Measurements from ENCODE around the gene EML4.

DNA sequence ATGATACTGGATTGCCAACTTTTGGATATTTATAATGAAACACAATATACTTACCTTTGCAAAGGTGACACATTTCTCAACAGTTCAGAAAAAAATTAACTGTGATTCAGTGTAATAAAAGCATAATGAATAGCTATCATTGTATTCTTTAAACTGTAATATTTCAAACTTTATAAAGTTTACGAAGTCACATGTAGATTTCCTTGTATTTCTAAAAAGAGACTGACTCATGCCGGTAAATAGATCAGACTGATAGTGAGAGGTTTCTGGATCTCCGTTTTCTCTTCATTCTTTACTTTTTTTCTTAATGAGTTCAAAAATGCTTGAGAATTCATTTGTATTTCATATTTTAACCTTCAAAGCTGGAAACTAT is 70.1 kb downstream of the EML4 start:
- TF ChIP-seq, protein P1, sequence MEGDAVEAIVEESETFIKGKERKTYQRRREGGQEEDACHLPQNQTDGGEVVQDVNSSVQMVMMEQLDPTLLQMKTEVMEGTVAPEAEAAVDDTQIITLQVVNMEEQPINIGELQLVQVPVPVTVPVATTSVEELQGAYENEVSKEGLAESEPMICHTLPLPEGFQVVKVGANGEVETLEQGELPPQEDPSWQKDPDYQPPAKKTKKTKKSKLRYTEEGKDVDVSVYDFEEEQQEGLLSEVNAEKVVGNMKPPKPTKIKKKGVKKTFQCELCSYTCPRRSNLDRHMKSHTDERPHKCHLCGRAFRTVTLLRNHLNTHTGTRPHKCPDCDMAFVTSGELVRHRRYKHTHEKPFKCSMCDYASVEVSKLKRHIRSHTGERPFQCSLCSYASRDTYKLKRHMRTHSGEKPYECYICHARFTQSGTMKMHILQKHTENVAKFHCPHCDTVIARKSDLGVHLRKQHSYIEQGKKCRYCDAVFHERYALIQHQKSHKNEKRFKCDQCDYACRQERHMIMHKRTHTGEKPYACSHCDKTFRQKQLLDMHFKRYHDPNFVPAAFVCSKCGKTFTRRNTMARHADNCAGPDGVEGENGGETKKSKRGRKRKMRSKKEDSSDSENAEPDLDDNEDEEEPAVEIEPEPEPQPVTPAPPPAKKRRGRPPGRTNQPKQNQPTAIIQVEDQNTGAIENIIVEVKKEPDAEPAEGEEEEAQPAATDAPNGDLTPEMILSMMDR (IDR thresholded peaks at IDR 0.05), result no peak
- TF ChIP-seq PBX3 (IDR thresholded peaks at IDR 0.05), result no peak
- TF ChIP-seq, protein P2, sequence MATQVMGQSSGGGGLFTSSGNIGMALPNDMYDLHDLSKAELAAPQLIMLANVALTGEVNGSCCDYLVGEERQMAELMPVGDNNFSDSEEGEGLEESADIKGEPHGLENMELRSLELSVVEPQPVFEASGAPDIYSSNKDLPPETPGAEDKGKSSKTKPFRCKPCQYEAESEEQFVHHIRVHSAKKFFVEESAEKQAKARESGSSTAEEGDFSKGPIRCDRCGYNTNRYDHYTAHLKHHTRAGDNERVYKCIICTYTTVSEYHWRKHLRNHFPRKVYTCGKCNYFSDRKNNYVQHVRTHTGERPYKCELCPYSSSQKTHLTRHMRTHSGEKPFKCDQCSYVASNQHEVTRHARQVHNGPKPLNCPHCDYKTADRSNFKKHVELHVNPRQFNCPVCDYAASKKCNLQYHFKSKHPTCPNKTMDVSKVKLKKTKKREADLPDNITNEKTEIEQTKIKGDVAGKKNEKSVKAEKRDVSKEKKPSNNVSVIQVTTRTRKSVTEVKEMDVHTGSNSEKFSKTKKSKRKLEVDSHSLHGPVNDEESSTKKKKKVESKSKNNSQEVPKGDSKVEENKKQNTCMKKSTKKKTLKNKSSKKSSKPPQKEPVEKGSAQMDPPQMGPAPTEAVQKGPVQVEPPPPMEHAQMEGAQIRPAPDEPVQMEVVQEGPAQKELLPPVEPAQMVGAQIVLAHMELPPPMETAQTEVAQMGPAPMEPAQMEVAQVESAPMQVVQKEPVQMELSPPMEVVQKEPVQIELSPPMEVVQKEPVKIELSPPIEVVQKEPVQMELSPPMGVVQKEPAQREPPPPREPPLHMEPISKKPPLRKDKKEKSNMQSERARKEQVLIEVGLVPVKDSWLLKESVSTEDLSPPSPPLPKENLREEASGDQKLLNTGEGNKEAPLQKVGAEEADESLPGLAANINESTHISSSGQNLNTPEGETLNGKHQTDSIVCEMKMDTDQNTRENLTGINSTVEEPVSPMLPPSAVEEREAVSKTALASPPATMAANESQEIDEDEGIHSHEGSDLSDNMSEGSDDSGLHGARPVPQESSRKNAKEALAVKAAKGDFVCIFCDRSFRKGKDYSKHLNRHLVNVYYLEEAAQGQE (IDR thresholded peaks at IDR 0.05; ENCODE audit: low read depth, low read length), result no peak
- no peak for TF ChIP-seq RAD21 (IDR thresholded peaks at IDR 0.05; ENCODE audit: low read length)
- no peak for TF ChIP-seq YY1 (IDR thresholded peaks at IDR 0.05; ENCODE audit: low read depth)

Measured in SK-N-SH (cell line).